HL-60 (cell line): ENCODE results near the gene GGTLC1.

Experiments
- CTCF ChIP-seq: IDR thresholded peaks from one replicate; pipeline ENCODE4 v1.5.1; 2011; ENCODE audit warnings: low read length, control low read depth, inconsistent platforms; ENCODE audit not compliant: insufficient read depth
- POLR2AphosphoS5 ChIP-seq: IDR thresholded peaks from 2 replicates; pipeline ENCODE4 v1.6.1; 2012; ENCODE audit warnings: low read depth
- SPI1 ChIP-seq: IDR thresholded peaks from 2 replicates; pipeline ENCODE4 v1.6.1; 2012; ENCODE audit warnings: low read depth, mild to moderate bottlenecking, borderline replicate concordance

- TF ChIP-seq CTCF, result no peak
- TF ChIP-seq POLR2AphosphoS5, result no peak
- no peak for TF ChIP-seq SPI1
Observed at GRCh38 chr20:23998844-23999243, 10.3 kb upstream of the GGTLC1 start.
